PC-9 (cell line): Measurements from ENCODE around the gene ADPRM.
"Not testable (repeated sequence)": the region's sequence is repeated elsewhere in the genome, so short reads cannot be mapped to it uniquely, and the experiment has no call there.

Experiments
- CTCF ChIP-seq: fragments of 200-600 bp; sonication (generic); conservative IDR thresholded peaks from 2 replicates; pipeline ENCODE4 v1.6.1; 2017; ENCODE audit warnings: mixed run types, antibody characterized with exemption, mild to moderate bottlenecking, moderate library complexity
- EZH2 ChIP-seq: fragments of 200-600 bp; sonication (generic); IDR thresholded peaks from 2 replicates; pipeline ENCODE4 v1.8.0; 2017; ENCODE audit warnings: antibody characterized with exemption, low read depth

GRCh38 chr17:10695875-10696407, 1.5 kb upstream of the ADPRM start:
- not testable (repeated sequence) for TF ChIP-seq CTCF, EZH2
